WI38 (cell line): ENCODE measurements around the gene PDE1A.

ENCODE experiments used
- H3K4me3 ChIP-seq: 2 replicates; pipeline ENCODE4 v1.5.1; 2011; ENCODE audit warnings: low read depth, mild to moderate bottlenecking, control low read depth, low read length
- CTCF ChIP-seq: IDR thresholded peaks from 2 replicates; pipeline ENCODE4 v1.5.1; 2012; ENCODE audit warnings: low read depth, mild to moderate bottlenecking, control low read depth, low read length

The PDE1A gene

GRCh38 chr2:182318466-182319220 lies 108.2 kb downstream of the PDE1A start:
- TF ChIP-seq CTCF, result no peak
- no peak overlapping the region for H3K4me3 ChIP-seq

- no peak for TF ChIP-seq CTCF
- no peak overlapping the region for H3K4me3 ChIP-seq
Measured at GRCh38 chr2:182316950-182317349, 109.9 kb downstream of the PDE1A start.

- TF ChIP-seq CTCF, result no peak
- H3K4me3 ChIP-seq, result no peak overlapping the region
Measured at GRCh38 chr2:182302972-182303371, 123.9 kb downstream of the PDE1A start.

- TF ChIP-seq CTCF, result no peak
Measured at GRCh38 chr2:182302174-182302573, 124.7 kb downstream of the PDE1A start.

GRCh38 chr2:182301093-182301492 lies 125.7 kb downstream of the PDE1A start:
- TF ChIP-seq CTCF, result no peak
- no peak overlapping the region for H3K4me3 ChIP-seq

More at GRCh38 chr2:182302174-182302573, 124.7 kb downstream of the PDE1A start:
- no peak overlapping the region for H3K4me3 ChIP-seq

GRCh38 chr2:182300608-182301007 lies 126.2 kb downstream of the PDE1A start:
- H3K4me3 ChIP-seq, result no peak overlapping the region
- TF ChIP-seq CTCF, result no peak

- no peak overlapping the region for H3K4me3 ChIP-seq
- TF ChIP-seq CTCF, result no peak
Measured at GRCh38 chr2:182299632-182300031, 127.2 kb downstream of the PDE1A start.
